Measurements from ENCODE around the gene VLDLR. TPM values are rescaled to one million over a fixed set of nuclear protein-coding genes. Genes with fewer than 3 reads are reported as not detected.
"Not testable (repeated sequence)": the region's sequence is repeated elsewhere in the genome, so short reads cannot be mapped to it uniquely, and the experiment has no call there.

Gene VLDLR
- total RNA-seq, 1 donor = 4.7 TPM

DNA sequence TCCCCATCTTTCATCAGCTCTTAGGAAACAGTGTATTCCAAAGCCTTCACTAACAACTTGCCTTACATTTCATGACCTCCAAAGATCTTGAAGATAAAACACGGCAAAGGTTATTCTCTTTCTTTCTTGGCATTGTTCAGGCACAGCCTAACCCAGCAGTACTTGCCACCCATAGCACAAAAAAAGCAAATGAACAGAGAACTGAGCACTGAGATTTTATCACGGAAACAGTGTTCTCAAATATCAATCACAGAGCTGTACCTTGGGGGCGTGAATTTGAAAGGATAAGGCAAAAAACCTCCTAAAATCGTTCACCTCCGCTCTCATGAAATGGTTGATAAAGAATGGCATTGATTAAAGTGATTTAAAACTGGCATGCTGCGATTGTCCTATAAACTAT is 78.8 kb downstream of the VLDLR start:
- H3K4me3 ChIP-seq (ENCODE audit: low read depth, low read length) = no peak overlapping the region
- TF ChIP-seq, protein P1, sequence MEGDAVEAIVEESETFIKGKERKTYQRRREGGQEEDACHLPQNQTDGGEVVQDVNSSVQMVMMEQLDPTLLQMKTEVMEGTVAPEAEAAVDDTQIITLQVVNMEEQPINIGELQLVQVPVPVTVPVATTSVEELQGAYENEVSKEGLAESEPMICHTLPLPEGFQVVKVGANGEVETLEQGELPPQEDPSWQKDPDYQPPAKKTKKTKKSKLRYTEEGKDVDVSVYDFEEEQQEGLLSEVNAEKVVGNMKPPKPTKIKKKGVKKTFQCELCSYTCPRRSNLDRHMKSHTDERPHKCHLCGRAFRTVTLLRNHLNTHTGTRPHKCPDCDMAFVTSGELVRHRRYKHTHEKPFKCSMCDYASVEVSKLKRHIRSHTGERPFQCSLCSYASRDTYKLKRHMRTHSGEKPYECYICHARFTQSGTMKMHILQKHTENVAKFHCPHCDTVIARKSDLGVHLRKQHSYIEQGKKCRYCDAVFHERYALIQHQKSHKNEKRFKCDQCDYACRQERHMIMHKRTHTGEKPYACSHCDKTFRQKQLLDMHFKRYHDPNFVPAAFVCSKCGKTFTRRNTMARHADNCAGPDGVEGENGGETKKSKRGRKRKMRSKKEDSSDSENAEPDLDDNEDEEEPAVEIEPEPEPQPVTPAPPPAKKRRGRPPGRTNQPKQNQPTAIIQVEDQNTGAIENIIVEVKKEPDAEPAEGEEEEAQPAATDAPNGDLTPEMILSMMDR (IDR thresholded peaks at IDR 0.05; ENCODE audit: insufficient read depth, low read depth, low read length) = no peak
- no peak for DNase-seq (ENCODE audit: low read depth)

DNA sequence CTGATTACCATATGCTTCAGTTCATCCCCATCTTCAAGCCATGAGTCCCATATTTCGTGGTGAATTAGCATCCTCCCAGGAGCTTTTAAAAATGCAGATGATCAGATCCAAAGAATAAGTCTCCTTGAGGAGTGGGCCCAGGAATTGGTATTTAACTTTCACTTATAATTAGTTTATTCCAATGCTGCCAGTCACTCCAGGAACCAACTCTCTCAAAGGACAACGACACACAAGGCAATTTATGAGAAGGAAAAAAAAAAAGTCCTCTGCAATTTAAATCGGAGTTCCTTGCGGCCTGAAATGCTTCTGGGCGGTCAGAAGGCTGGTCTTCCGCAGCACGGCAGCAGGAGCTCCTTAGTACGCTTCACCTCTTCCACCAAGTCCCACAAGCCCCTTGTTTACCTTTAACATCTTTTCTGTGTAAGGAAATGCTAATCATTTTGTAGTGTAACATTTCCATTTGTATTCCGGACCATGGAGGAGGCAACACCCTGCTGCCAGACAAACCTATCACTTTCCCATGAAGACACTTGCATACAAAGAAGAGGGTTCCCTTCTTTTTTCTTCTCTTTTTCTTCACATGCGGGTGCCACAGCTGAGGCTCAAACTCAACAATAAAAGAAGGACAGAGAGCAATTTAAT is 79.4 kb downstream of the VLDLR start:
- no peak for DNase-seq (ENCODE audit: low read depth)
- TF ChIP-seq, protein P1 (IDR thresholded peaks at IDR 0.05; ENCODE audit: insufficient read depth, low read depth, low read length) = no peak
- H3K4me3 ChIP-seq (ENCODE audit: low read depth, low read length) = no peak overlapping the region

DNA sequence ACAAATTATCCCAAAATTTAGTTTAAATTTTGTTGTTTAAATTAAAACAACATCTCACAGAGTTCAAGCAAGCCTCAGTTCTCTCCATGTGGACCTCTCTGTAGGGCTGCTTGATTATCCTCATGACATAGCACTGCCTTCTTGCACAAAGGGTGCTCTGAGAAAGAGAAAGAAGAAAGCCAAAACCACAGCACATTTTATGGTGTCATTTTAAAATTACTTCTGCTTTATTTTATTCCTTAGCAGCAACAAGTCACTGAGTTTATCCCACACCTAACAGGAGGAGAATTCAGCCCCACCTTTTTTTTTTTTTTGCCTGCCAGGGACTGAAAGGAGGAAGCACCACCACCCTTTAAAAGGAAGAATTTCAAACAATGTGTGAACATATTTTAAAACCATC is 82.9 kb downstream of the VLDLR start:
- no peak overlapping the region for H3K4me3 ChIP-seq (ENCODE audit: low read depth, low read length)
- DNase-seq (ENCODE audit: low read depth) = no peak
- TF ChIP-seq, protein P1 (IDR thresholded peaks at IDR 0.05; ENCODE audit: insufficient read depth, low read depth, low read length) = no peak

DNA sequence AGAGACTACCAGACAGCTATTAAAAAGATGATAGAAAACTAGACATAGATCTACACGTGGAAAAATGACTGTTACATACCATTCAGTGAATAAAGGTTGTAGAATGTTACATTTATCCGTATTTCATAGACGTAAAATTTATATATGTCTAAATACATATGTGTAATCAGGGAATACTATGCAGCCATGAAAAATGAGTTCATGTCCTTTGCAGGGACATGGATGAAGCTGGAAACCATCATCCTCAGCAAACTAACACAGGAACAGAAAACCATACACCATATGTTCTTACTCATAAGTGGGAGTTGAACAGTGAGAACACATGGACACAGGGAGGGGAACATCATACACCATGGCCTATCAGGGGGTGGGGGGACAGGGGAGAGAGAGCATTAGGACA is 85.7 kb downstream of the VLDLR start:
- DNase-seq (ENCODE audit: low read depth); H3K4me3 ChIP-seq (ENCODE audit: low read depth, low read length): not testable (repeated sequence)

Other genes starting within 250 kb of the VLDLR start
- gene KCNV2, start 95.7 kb downstream of the VLDLR start, total RNA-seq = not detected in 2 replicates
- 50.3 and 68.7 TPM in 2 replicates for gene PUM3, start 222.3 kb downstream of the VLDLR start, total RNA-seq

Data from fibroblast of villous mesenchyme (primary cell).